ENCODE data around the gene ABHD17C. TPM values are rescaled to one million over a fixed set of nuclear protein-coding genes. Genes with fewer than 3 reads are reported as not detected.

The ABHD17C gene
- total RNA-seq = 17.4 and 33.5 TPM in 2 replicates

DNA sequence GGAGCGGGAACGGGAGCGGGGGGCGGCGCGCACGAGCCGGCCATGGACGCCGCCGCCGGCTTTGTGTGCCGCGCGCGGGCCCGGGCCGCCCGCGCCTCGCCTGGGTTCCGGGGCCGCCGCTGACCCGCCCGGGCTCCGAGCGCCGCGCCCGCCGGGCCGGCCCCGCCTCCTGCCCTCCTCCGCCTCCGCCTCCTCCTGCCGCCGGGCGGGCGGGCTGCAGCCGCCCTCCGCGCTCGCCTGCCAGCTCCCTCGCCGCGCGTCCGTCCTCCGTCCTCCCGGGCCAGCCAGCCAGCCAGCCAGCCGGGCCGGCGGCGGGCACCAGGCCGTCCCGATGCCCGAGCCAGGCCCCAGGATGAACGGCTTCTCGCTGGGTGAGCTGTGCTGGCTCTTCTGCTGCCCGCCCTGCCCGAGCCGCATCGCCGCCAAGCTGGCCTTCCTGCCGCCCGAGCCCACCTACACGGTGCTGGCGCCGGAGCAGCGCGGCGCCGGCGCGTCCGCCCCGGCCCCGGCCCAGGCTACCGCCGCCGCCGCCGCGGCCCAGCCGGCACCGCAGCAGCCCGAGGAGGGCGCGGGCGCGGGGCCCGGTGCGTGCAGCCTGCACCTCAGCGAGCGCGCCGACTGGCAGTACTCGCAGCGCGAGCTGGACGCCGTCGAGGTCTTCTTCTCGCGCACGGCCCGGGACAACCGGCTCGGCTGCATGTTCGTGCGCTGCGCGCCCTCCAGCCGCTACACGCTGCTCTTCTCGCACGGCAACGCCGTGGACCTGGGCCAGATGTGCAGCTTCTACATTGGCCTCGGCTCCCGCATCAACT, at the start of gene ABHD17C:
ABHD17C (plus strand) TSS at position 212 of the 812 bp plus-strand sequence; CDS start at position 332, 120 bp downstream.

DNA sequence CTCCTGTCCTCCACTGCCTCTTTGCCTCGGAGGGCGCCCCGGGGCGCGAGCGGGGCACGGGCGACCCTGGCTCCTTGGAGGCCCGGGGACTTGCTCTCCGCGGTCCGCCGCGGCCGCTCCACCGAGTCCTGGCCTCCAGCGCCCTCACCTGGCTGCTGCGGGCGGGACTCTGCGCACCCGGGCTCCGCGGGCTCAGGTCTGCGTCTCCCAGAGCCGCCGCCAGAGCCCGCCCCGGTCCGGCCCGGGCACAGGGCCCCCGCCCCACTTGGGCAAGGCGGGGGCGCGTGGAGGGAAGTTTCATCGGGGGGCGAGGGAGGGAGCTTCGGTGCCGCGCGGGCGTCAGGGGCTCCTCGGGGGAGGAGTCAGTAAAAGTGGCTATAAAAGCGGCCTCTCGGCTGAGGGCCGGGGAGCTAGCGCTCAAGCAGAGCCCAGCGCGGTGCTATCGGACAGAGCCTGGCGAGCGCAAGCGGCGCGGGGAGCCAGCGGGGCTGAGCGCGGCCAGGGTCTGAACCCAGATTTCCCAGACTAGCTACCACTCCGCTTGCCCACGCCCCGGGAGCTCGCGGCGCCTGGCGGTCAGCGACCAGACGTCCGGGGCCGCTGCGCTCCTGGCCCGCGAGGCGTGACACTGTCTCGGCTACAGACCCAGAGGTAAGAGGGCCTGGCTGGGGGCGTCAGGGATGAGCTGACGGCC, 84.0 kb downstream of the ABHD17C start, which contains the start of gene CEMIP:
CEMIP (plus strand) TSS at position 407 of the 694 bp plus-strand sequence. CDS start 94,510 bp downstream, outside the sequence.

Other genes with a start within 250 kb of the ABHD17C start
- 0.72 and 0.85 TPM in 2 replicates for gene CEMIP, start 84.1 kb downstream of the ABHD17C start, total RNA-seq

All from tracheal epithelial cell (primary cell).